KBM-7 (cell line): Measurements from ENCODE around the gene MAMDC4.

Source experiments
- DNase-seq: peaks from one replicate; pipeline ENCODE4 v3.0.0-alpha.2; 2015
- in situ Hi-C: fragments of 300-500 bp; cut with MboI; formaldehyde crosslinking; loops from 2 replicates; pipeline ENCODE4 v1.14.3; 2020; ENCODE audit warnings: low sequenced_read_pairs, low pct_unique_long_range_greater_than_20kb, mixed read lengths

The MAMDC4 gene

GRCh38 chr9:136846376-136847087 is 5.6 kb upstream of the MAMDC4 start:
- in situ Hi-C loops, result no loop called here
- DNase-seq, result no peak

- in situ Hi-C loops, result no loop called here
- no peak for DNase-seq
Measured at GRCh38 chr9:136847088-136847825, 4.9 kb upstream of the MAMDC4 start.

GRCh38 chr9:136847826-136848392 is 4.2 kb upstream of the MAMDC4 start:
- in situ Hi-C loops, result no loop called here

GRCh38 chr9:136848393-136849037 is 3.6 kb upstream of the MAMDC4 start:
- DNase-seq, result peak; percentile 42

More at GRCh38 chr9:136847826-136848392, 4.2 kb upstream of the MAMDC4 start:
- no peak for DNase-seq

GRCh38 chr9:136849038-136849959 is 2.8 kb upstream of the MAMDC4 start, which contains the start of gene PHPT1:
PHPT1 (plus strand) TSS chr9:136849409; CDS start chr9:136849431, 22 bp downstream.
- DNase-seq, result peak; percentile 98
- in situ Hi-C loops, result no loop called here

More at GRCh38 chr9:136848393-136849037, 3.6 kb upstream of the MAMDC4 start:
- in situ Hi-C loops, result no loop called here

- DNase-seq, result no peak
- in situ Hi-C loops, result no loop called here
Measured at GRCh38 chr9:136849960-136850865, 1.9 kb upstream of the MAMDC4 start.

GRCh38 chr9:136850866-136851775 is 1.0 kb upstream of the MAMDC4 start:
- in situ Hi-C loops, result no loop called here
- no peak for DNase-seq

- in situ Hi-C loops, result no loop called here
- no peak for DNase-seq
Measured at GRCh38 chr9:136852664-136853595, 784 bp downstream of the MAMDC4 start.

GRCh38 chr9:136853596-136854112 is 1.5 kb downstream of the MAMDC4 start:
- in situ Hi-C loops, result no loop called here

GRCh38 chr9:136854113-136854841 is 2.1 kb downstream of the MAMDC4 start:
- no peak for DNase-seq
- in situ Hi-C loops, result no loop called here

More at GRCh38 chr9:136853596-136854112, 1.5 kb downstream of the MAMDC4 start:
- DNase-seq, result no peak

- DNase-seq, result no peak
- in situ Hi-C loops, result no loop called here
Measured at GRCh38 chr9:136854842-136855460, 2.8 kb downstream of the MAMDC4 start.

- DNase-seq, result no peak
- in situ Hi-C loops, result no loop called here
Measured at GRCh38 chr9:136855461-136856078, 3.4 kb downstream of the MAMDC4 start.

- DNase-seq, result no peak
- in situ Hi-C loops, result no loop called here
Measured at GRCh38 chr9:136856079-136856476, 3.9 kb downstream of the MAMDC4 start.

- DNase-seq, result no peak
- in situ Hi-C loops, result no loop called here
Measured at GRCh38 chr9:136856541-136857141, 4.5 kb downstream of the MAMDC4 start.
